Skeletal muscle tissue (tissue), 4 donors: ENCODE results near the gene ZNF496. TPM values are rescaled to one million over a fixed set of nuclear protein-coding genes. Genes with fewer than 3 reads are reported as not detected.

Experiments used
- H3K27ac ChIP-seq: one replicate; pipeline ENCODE4 v1.7.0; 2013; ENCODE audit warnings: mild to moderate bottlenecking, low read depth, low read length, inconsistent platforms
- H3K27me3 ChIP-seq, 3 donors: one replicate each; pipeline ENCODE4 v1.7.0; 2013; ENCODE audit warnings: low read length in 3 of 3; ENCODE audit not compliant: control insufficient read depth in 3 of 3, insufficient read depth in 3 of 3
- H3K36me3 ChIP-seq, 3 donors: one replicate each; pipeline ENCODE4 v1.7.0; 2013; ENCODE audit warnings: low read length in 3 of 3; ENCODE audit not compliant: control insufficient read depth in 3 of 3, insufficient read depth in 3 of 3
- H3K4me1 ChIP-seq, 3 donors: one replicate each; pipeline ENCODE4 v1.7.0; 2013; ENCODE audit warnings: low read length in 3 of 3, mild to moderate bottlenecking in 3 of 3; ENCODE audit not compliant: control insufficient read depth in 3 of 3, insufficient read depth in 3 of 3
- H3K4me3 ChIP-seq, 3 donors: one replicate each; pipeline ENCODE4 v1.7.0; 2013; ENCODE audit warnings: low read length in 3 of 3
- H3K9ac ChIP-seq, 3 donors: one replicate each; pipeline ENCODE4 v1.7.0; 2013; ENCODE audit warnings: low read length in 3 of 3, mild to moderate bottlenecking in 3 of 3, moderate library complexity in 2 of 3, low read depth in 1 of 3
- H3K9me3 ChIP-seq, 3 donors: one replicate each; pipeline ENCODE4 v1.7.0; 2013; ENCODE audit warnings: low read length in 3 of 3; ENCODE audit not compliant: control insufficient read depth in 3 of 3
- total RNA-seq: library from RNA; depleted of rRNA; stranded (reverse); fragments of >200 nt; gene quantifications from one replicate; pipeline ENCODE4 v1.2.3, GENCODE V29; 2014
- donor health status: Osteomylitis.

ZNF496 gene
- total RNA-seq, 1 donor from 2014 or later = 14.6 TPM

GRCh38 chr1:247287460-247287859, 44.2 kb downstream of the ZNF496 start:
- H3K4me1 ChIP-seq = no peaks in the 10 kb centered on the region
- no peaks in the 10 kb centered on the region for H3K36me3 ChIP-seq
- no peaks in the 10 kb centered on the region for H3K9me3 ChIP-seq
- H3K9ac ChIP-seq = no peak overlapping the region
- H3K27ac ChIP-seq = no peak overlapping the region
- H3K4me3 ChIP-seq = no peak overlapping the region
- no peaks in the 10 kb centered on the region for H3K27me3 ChIP-seq

- Histone ChIP-seq H3K4me1 (no peaks in the 10 kb centered on the region), H3K27me3 (no peaks in the 10 kb centered on the region), H3K9ac (no peak overlapping the region), H3K36me3 (no peaks in the 10 kb centered on the region), H3K27ac (no peak overlapping the region), H3K9me3 (no peaks in the 10 kb centered on the region), H3K4me3 (no peak overlapping the region)
These were observed 45.5 kb downstream of the ZNF496 start for GRCh38 chr1:247286134-247286670.

- H3K27ac ChIP-seq = no peak overlapping the region
These were observed 50.6 kb downstream of the ZNF496 start for GRCh38 chr1:247281001-247281574.

GRCh38 chr1:247277191-247277590, 54.5 kb downstream of the ZNF496 start:
- no peak overlapping the region for H3K9ac ChIP-seq
- H3K4me3 ChIP-seq = no peak overlapping the region
- no peaks in the 10 kb centered on the region for H3K27me3 ChIP-seq
- H3K9me3 ChIP-seq = no peaks in the 10 kb centered on the region
- peaks cover 0 to 3% (median 0%) of the 10 kb centered on the region in 3 donors for H3K4me1 ChIP-seq
- H3K36me3 ChIP-seq = no peaks in the 10 kb centered on the region
- H3K27ac ChIP-seq = no peak overlapping the region

More at GRCh38 chr1:247281001-247281574, 50.6 kb downstream of the ZNF496 start:
- Histone ChIP-seq H3K36me3 (no peaks in the 10 kb centered on the region), H3K4me3 (no peak overlapping the region), H3K9me3 (no peaks in the 10 kb centered on the region), H3K4me1 (no peaks in the 10 kb centered on the region), H3K9ac (no peak overlapping the region), H3K27me3 (no peaks in the 10 kb centered on the region)

- Histone ChIP-seq H3K27me3 (no peaks in the 10 kb centered on the region), H3K4me3 (no peak overlapping the region), H3K9ac (no peak overlapping the region), H3K4me1 (peaks cover 0 to 3% (median 0%) of the 10 kb centered on the region in 3 donors), H3K27ac (no peak overlapping the region), H3K9me3 (peaks cover 0 to 2% (median 0%) of the 10 kb centered on the region in 3 donors), H3K36me3 (no peaks in the 10 kb centered on the region)
These were observed 56.9 kb downstream of the ZNF496 start for GRCh38 chr1:247274605-247275256.

GRCh38 chr1:247273013-247273412, 58.7 kb downstream of the ZNF496 start:
- Histone ChIP-seq H3K4me3 (no peak overlapping the region), H3K9ac (peak overlapping the region in 1 of 3 donors; percentile 32), H3K9me3 (peaks cover 0 to 2% (median 0%) of the 10 kb centered on the region in 3 donors), H3K27me3 (no peaks in the 10 kb centered on the region), H3K4me1 (peaks cover 0 to 3% (median 0%) of the 10 kb centered on the region in 3 donors), H3K36me3 (no peaks in the 10 kb centered on the region), H3K27ac (no peak overlapping the region)

- H3K4me1 ChIP-seq = peaks cover 0 to 3% (median 0%) of the 10 kb centered on the region in 3 donors
- no peak overlapping the region for H3K4me3 ChIP-seq
- H3K36me3 ChIP-seq = no peaks in the 10 kb centered on the region
- H3K27ac ChIP-seq = no peak overlapping the region
- no peaks in the 10 kb centered on the region for H3K27me3 ChIP-seq
- H3K9me3 ChIP-seq = peaks cover 0 to 2% (median 0%) of the 10 kb centered on the region in 3 donors
- H3K9ac ChIP-seq = no peak overlapping the region
These were observed 61.7 kb downstream of the ZNF496 start for GRCh38 chr1:247270003-247270402.

GRCh38 chr1:247269133-247269532, 62.5 kb downstream of the ZNF496 start:
- Histone ChIP-seq H3K9ac (no peak overlapping the region), H3K27me3 (no peaks in the 10 kb centered on the region), H3K4me3 (no peak overlapping the region), H3K4me1 (peaks cover 0 to 3% (median 0%) of the 10 kb centered on the region in 3 donors), H3K27ac (no peak overlapping the region), H3K36me3 (no peaks in the 10 kb centered on the region), H3K9me3 (peaks cover 0 to 2% (median 0%) of the 10 kb centered on the region in 3 donors)

- Histone ChIP-seq H3K4me3 (no peak overlapping the region), H3K9me3 (peaks cover 0 to 2% (median 0%) of the 10 kb centered on the region in 3 donors), H3K36me3 (no peaks in the 10 kb centered on the region), H3K4me1 (peaks cover 0 to 3% (median 0%) of the 10 kb centered on the region in 3 donors), H3K9ac (no peak overlapping the region), H3K27ac (no peak overlapping the region), H3K27me3 (no peaks in the 10 kb centered on the region)
These were observed 63.1 kb downstream of the ZNF496 start for GRCh38 chr1:247268390-247269045.

- H3K9me3 ChIP-seq = peaks cover 0 to 4% (median 0%) of the 10 kb centered on the region in 3 donors
- H3K27ac ChIP-seq = no peak overlapping the region
- H3K9ac ChIP-seq = no peak overlapping the region
These were observed 65.6 kb downstream of the ZNF496 start for GRCh38 chr1:247266053-247266452.

More at GRCh38 chr1:247266053-247266452, 65.6 kb downstream of the ZNF496 start:
- H3K36me3 ChIP-seq = no peaks in the 10 kb centered on the region
- no peaks in the 10 kb centered on the region for H3K27me3 ChIP-seq
- H3K4me1 ChIP-seq = no peaks in the 10 kb centered on the region
- H3K4me3 ChIP-seq = no peak overlapping the region
